Hippocampal formation (tissue), 2 donors: ENCODE results near the gene LSM11.

Source experiments
- DNase-seq, 2 donors: peaks; one replicate each; lab custom pipeline; 2025; lab: John Stamatoyannopoulos, UW

LSM11 gene

DNA sequence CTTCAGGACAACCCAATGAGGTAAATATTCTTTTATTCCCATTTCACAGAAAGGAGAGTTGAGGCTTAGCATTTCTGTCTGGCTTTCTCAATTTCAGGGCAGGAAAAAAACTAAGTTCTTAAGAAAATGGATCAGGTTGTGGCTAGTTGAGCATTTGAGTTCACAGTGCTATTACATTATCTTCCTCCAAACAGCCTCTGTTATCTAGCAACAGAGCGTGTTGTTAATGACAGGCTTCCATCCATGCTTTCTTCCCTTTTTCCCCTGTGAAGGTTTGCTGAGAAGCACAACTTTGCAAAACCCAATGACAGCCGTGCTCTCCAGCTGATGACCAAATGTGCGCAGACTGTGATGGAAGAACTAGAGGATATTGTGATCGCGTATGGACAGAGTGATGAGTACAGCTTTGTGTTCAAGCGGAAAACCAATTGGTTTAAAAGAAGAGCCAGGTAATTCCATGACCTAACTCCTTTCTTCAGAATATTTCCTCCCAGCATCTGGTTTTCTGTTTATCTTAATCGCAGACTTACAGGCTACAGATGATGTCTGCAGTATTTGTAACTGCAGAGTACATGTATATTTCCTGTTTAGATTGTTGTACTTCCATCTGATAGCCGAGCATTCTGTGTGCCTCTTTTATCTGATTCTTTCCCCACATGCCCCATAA, 10.8 kb upstream of the LSM11 start:
- DNase-seq, result no peak

DNA sequence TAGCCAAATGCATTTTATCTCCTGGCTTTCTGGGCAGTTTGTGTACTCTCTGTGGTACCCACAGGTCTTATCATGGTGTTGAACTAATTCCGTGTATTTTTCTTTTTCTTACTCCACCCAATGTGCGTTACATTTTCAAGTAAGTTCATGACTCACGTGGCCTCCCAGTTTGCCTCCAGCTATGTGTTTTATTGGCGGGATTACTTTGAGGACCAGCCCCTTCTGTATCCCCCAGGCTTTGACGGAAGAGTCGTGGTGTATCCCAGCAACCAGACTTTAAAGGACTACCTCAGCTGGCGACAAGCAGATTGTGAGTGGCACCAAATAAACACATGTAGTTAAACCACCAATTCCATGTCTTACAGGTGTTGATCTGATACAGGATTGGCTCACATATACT, 9.1 kb upstream of the LSM11 start:
- DNase-seq, result no peak

DNA sequence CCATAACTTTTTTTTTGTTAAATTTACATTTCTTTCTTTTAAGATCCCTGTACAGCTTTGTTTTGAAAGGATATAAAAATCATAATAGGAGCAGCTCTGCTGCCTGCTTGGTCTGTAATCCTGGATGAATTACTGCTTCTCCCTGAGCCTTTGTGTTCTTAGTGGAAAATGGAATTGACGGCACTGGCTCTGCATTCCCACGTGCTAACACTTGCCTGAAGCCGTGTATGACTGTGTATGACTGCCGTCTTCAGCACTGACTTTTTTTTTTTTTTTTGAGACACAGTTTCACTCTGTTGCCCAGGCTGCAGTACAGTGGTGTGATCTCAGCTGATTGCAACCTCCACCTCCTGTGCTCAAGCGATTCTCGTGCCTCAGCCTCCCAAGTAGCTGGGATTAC, 7.5 kb upstream of the LSM11 start:
- no peak for DNase-seq

DNA sequence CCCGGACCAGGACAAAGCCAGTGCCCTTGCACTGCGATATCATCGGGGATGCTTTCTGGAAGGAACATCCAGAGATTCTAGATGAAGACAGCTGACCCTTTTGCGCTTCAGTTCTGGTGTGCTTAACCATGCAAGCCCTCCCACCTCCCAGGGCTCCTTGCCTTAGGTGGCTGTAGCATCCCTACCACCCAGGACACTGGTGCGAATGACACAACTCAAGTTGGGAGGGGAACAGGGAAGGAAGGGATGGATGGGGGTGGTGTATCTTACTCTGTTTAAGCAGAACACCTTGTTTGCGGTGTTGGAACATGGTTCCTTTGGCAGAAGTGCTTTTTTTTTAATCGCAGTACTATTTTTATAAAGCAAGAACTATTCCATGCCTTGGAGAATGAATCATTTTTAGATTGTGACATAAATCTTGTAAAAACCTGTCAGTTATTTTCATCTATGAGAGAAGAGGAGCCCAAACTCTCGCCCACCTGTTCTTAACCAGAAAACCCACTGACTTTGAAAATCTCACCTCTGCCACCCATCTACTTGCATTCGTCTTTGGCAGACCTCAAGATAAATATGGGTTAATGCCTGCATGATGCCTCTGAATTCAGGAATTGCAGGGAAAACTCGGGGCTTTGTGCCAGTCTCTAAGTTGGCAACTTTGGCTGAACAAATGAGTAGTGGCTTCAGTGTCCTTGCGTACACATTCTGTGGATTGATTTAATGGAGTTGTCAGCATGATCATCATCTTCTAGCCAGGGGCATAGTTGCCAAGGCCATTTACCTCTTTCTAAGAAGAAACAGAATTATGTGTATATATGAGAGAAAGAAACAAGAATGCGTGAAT, 3.9 kb upstream of the LSM11 start:
- DNase-seq, result no peak

DNA sequence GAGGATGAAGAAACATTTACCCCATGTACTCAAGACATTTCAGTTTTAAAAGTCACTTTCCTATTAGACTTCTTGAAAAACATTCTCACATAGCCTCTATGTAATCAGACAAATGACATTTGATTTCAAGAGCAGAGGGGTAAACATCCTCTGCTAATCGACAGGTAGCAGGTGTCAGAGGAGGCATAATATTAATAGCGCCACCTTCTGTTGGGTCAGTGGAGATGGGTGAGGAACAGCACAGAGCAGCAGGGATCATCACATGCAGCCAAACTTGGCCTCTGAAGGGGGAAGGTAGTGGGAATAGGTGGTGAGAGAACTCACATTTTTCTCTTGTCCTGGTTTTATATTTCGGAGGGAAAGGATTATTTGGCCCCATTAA, 3.3 kb upstream of the LSM11 start:
- no peak for DNase-seq

DNA sequence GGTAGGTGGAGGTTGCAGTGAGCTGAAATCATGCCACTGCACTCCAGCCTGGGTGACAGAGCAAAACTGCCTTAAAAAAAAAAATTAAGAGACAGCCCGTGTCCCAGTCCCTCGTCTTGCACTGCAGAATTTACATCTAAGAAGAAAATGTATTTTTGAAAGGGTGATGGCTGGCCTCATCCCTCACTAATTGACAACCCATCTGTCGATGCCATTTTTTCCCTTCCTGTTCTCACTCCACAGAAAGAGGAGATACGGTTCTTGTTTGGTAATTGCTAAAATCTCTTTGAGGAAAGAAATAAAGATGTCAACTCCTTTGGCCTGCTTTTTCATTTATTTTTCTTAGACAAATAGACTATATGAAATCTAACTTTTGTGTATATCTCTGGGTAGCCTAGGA, 2.4 kb upstream of the LSM11 start:
- no peak for DNase-seq

DNA sequence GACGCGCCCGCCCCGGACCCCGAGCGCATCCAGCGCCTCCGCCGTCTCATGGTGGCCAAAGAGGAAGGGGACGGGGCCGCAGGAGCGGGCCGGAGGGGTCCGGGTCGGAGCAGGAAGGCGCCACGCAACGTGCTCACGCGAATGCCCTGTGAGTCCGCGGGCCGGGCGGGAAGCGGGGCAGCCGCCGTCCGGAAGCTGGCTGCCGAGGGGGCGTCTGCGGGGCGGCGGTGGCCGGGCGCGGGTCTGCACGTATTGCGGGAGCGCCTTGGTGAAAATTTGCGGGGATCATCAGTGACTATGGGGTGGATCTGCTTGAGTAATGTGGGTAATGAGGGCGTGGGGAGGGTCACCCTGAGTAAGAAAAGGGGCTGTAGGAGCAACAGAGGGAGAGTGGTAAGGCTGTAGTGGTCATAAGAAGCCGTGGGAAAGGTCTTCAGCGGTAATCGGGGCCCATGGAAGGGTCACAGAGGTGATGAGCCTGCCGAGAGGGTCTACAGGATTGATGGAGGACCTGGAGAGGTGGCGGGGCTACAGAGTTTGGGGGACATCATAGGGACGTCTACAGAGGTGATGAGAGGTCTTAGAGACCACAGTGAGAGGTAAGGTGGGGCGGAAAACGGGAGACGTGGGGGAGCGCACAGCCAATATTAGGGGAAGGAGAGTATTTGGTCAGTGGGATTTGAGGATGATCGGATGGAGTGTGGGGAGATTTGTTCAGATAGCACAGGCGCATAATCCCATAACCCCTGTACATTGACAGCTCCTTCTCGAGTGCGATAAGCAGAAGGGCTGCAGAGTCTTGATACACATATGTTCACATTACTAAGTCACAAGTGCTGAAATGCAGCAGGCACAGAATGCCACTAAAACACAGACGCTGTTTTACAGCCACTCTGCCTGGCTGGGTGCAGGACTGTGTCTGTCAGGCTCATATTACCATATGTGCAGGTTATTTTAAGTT, 819 bp downstream of the LSM11 start:
- DNase-seq, result no peak

DNA sequence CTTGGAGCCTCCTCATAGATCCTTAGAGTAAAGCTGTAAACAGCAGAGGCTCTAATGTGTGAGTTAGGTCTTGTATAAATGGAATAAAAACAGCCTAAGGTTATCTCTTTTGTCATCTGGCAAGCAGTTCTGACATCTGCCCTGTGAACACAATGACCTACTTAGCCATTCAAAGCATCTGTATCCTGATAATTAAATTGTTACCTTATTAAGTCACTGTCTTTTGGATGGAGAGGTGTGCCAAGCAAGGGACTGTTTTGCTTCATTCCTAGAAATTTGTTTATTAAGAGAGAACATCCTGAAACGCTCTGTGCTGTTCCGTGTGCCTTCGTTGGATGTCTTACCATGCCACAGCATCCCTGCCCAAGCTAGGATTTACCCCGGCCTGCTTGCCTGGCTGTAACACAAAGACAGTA, 1.5 kb downstream of the LSM11 start:
- DNase-seq, result no peak

DNA sequence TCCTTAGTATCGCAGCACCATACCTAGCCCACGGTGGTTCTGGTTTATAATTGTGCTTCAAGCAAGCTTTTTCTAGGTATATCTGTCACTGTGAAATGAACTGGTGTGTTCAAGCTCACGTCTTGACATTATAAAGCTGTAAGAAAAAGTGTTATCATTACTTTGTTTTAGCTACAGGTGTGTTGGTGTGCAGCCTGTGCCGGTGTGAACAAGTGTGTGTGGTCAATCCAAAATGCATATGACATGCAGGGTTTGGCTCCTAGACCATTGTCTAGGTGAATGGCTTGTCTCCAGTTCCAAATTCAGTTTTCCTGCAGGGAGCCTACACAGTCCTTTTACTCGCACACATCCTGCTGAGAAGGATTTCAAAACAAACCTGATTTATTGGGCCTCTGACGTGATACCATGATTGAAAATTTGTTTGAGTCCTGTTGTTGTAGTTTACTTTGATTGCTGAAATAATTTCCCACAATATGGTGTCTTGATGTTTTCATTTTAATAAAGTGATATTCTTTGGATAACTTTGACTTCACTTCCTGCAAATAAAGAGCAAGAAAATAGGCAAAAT, 3.7 kb downstream of the LSM11 start:
- DNase-seq, result no peak

DNA sequence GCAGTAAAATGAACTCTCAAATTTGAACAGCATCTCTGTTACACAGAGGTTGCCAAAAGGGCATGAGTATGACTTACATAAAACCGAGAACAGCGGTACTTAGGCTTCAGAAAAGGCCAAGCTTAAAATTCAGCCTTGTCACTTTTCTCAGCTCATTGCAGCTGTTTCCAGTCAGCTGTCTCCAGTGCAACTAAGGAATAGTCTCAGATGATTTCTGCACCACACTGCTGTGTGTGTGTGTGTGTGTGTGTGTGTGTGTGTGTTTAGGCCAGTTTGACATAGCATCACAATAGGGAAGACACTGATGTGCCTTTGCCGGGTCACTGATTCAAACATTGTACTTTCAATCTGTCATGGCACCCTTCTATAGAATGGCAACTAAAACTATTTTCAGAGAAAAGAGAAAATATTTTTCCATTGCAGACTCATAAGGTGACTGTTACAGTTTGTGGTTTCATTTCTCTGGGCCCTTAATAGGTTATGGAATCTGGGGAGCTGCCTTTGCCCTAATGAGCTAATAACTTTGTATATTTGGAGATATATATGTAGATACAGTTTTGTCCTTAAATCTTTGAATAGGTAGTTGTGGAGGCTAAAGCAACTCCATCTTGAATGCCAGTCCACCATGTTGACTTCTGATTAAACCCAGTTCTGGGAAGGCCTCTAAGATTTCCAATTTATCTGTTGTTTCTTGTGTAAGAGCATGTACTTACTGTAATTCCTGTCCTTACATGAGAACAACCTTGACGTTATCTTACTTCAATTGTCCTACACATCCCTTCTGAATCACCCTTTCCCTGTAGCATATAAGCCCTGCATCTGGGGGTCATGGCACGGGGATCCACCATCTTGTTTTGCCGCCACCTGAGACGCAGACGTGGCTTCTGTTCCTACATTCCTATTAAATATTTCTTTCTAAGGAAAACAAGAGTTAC, 4.5 kb downstream of the LSM11 start:
- no peak for DNase-seq

DNA sequence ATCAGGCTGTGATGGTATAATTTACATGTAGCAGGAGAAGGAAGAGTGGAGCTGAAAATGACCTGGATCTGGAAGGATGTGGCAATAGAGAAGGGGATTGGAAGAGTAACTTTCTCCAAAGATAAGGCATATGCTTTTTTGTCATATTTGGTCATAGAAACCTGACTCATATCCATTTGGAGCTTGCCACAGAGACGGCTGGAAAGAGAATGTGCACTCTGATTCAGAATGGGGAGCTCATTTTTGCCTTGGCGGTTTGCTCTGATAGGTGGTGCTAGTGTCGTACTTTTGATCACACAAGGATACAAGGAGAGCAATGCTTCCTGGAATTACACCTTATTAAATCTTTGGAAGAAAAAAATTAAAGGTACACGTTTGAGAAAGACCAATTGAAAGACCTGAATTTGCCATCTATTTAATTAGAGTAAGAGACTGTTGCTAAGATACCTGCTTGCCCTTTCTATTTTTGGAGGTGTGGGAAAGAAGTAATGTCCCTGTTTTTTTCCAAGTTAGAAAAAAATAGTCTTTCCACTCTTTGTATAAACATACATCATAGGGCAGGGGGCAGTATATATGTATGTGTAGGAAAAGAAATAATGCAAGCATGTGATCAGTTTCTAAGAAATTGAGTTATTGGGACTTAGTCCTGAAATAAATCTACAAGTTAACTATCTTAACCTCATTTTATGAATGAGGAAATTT, 5.4 kb downstream of the LSM11 start:
- peak in 1 of 2 donors; percentile 26 for DNase-seq

DNA sequence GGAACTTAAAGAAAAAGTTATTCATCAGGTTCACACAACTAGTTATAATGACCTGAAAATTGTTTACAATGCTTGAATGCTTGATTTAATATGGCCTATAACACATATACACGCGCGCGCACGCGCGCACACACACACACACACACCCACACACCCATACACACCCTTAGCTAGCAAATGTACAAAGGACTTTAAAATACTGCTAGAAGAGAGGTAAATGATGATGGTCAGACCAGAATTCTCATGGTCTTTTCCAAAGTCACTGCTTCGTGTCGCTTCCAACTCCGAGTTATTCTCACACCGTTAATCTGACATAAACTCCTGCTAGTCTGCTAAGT, 5.9 kb downstream of the LSM11 start:
- no peak for DNase-seq

DNA sequence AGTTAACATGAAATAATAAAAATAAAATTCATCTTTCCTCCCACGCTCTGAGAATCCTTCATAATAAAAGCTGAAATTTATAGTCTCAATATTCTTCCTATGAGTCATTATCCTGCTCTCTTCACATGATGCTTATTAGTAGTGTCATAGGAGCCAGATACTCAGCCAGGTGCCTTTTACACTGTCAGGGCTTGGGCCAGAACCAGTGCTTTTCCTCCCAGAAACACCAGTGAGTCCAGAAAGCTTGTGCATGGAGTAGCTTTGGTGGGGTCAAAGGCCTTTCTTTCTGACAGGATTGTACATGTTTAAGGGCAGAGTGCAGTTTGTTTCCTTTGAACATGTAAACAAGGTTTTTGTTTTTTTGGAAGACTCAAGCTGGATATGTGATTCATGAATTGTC, 6.8 kb downstream of the LSM11 start:
- no peak for DNase-seq

DNA sequence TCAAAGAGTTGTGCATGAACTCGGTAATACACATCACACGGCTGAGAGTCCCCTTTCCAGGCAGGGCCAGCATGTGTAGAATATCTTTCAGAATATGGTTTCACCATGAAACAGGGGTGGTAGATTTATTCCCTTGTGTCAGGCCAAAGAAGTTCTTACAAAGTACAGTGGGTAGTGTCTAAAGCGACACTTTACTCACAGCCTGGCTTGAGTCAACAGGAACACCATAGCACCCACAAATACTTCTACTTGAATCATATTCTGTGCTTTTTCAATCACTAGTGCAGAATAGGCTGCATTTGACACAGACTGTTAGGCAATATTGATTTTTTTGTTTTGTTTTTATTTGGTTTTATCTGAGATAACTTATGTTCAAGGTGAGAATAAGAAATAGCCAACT, 12.6 kb downstream of the LSM11 start:
- DNase-seq, result no peak

DNA sequence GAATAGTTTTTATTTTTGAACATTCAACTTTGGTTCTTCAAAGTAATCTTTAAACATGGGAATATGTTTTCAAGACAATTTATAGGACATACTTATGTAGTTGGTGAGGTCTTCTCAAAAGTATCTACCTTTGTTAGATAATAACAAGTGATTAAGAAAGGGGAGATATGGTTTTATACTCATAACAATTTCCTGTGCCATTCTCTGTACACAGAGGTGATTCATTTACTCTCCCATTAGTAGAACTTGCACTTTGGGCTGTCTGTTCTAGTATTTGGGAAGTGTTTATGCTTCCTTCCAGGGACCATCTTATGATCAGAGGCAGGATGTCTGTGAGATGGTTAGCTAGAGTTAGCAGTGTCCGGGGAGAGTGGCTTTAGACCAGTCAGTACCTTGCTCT, 15.2 kb downstream of the LSM11 start:
- DNase-seq, result no peak

DNA sequence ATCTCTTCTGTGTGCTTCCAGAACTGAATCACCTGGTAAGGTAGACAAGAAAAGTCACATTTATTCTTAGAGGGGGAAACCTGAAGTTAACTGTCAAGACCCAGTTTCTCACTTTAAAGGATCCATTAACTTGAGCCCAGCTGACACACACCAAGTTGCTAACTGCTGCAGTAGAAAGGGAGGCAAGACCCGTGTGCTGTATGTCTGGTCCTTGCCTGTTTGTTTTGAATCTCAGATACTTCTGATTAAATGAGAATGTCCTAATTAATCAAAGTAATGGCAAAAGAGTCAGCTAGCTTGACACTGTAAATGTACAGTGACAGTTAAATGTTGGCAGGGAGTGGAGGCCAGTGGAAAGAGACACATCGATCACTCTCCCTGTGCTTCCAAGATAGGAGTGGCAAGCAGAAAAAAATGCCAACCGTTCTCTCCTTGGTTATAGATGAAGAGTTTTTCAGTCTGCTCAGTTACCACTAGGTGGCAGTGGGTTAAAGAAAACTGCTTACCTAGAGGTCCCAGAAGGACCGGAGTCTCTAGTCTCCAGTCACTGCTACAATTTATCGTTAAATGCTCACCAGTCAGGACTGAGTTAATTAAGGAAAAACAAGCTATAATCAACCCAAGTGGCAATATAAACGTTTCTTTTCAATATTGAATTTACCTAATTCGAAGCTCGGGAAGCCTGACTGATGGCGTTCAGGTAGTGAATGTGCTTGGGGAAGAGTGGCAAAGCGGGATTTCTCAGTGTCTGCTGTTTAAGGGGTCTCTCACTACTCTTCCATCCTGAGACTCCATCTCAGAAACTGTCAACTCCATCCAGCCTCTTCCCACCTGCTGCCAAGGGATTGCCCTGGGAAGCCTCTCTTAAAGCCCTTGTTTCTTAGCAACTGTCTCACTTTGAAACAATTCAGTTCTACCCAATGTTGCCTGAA, 18.4 kb downstream of the LSM11 start:
- peak in 1 of 2 donors; percentile 70 for DNase-seq

DNA sequence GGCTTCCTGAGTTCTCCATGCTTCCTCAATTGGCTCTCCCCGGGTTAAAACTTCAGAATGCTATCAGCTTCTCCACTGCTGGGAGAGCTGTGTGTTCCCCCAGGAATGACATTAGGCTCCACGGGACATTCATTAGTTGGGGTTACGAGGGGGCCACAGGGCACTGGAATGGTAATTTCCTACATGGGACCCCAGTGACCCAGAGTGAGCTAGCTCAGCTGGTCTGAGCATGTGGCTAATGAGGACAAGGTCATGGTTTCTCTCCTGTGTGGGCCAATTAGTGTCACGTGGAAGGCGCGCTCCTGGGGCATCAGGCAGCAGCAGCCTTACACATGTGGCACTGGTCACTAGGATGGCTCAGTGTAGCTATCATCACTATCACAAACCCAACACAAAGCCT, 21.0 kb downstream of the LSM11 start:
- DNase-seq, result no peak

DNA sequence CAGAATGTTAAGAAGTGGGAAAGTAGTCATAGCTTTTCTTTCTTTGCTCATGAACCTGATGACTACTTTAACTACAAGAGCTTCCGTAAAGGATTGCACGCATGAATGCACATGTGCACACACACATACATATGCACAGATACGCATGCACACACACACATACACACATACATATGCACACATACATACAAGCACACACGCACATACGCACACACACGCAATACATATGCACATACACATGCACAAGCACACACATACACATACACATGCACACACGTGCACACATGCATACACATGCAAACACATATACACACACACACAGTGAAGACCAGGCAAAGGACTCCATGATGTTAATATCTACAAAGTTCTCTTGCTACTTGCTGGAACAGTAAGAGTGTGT, 22.9 kb downstream of the LSM11 start:
- no peak for DNase-seq

DNA sequence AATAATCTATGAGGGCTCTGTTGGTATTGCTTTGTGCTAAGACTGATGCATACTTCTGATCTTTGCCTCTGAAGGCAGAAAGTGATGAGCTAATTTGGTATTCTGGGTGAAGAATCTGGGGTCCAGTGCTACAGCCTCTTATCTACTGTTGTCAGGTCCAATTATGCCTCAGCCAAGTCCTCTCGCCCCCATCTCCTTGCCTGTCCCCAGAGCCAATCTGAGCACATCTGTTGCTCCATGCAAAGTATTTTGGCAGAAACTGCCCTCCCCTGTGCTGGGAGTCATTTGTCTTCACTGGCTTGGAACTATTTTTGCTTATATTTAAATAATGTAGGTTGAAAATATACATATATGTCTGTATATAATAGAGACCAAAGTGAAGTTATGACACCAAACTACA, 23.4 kb downstream of the LSM11 start:
- DNase-seq, result no peak
